ENCODE measurements around the gene EPB41. TPM values are rescaled to one million over a fixed set of nuclear protein-coding genes. Genes with fewer than 3 reads are reported as not detected.

EPB41 gene
- total and polyA plus RNA-seq, 2 experiments from 2014 or later = 26.8 to 112 TPM

GRCh38 chr1:28982198-28982597 lies 67.8 kb downstream of the EPB41 start:
- Histone ChIP-seq H3K27ac (ENCODE audit: low read depth) (no peak overlapping the region), H3K4me3 (no peak overlapping the region), H2AFZ (no peak overlapping the region), H3F3A (replicated peaks; ENCODE audit: low read depth) (0 out of 2 replicates have a peak, but pooled peaks cover 4% of the 10 kb centered on the region), H3K9me2 (ENCODE audit: insufficient read depth) (peaks cover 4% of the 10 kb centered on the region; the same call in 1 of the 2 replicates), H3K27me3 (ENCODE audit: insufficient read depth) (no peaks in the 10 kb centered on the region), H3K4me1 (ENCODE audit: insufficient read depth) (0 out of 2 replicates have a peak, but pooled peaks cover 3% of the 10 kb centered on the region), H3K79me2 (replicated peaks; ENCODE audit: insufficient read depth) (peaks cover 56% of the 10 kb centered on the region), H4K20me1 (replicated peaks; ENCODE audit: insufficient read depth) (peaks cover 3% of the 10 kb centered on the region; the same call in 1 of the 2 replicates), H3K4me2 (no peak overlapping the region), H3K36me3 (ENCODE audit: insufficient read depth) (no peaks in the 10 kb centered on the region)
- Mint-ChIP-seq H3K9me3 (peaks cover 11% of the 10 kb centered on the region; the same call in 2 of the 3 replicates), H3K36me3 (ENCODE audit: low read depth) (peaks cover 13% of the 10 kb centered on the region; the same call in 2 of the 3 replicates), H3K4me3 (no peak overlapping the region), H3K4me1 (peaks cover 8% of the 10 kb centered on the region), H3K27ac (no peak overlapping the region), H3K27me3 (ENCODE audit: insufficient read depth, low read depth, poor library complexity) (no peaks in the 10 kb centered on the region)
- TF ChIP-seq STAT1 (IDR thresholded peaks at IDR 0.05; ENCODE audit: unreplicated experiment) (no peak), POLR2AphosphoS5 (IDR thresholded peaks at IDR 0.05; ENCODE audit: low read depth) (no peak), REST (IDR thresholded peaks at IDR 0.05; ENCODE audit: unreplicated experiment) (no peak), CTCF (conservative IDR thresholded peaks at IDR 0.05; ENCODE audit: low read depth in 2 of 2) (no peak), ZNF331 (CRISPR knock-in tag; IDR thresholded peaks at IDR 0.05; ENCODE audit: low read depth) (no peak), NANOG (IDR thresholded peaks at IDR 0.05; ENCODE audit: borderline replicate concordance) (no peak), ZNF114 (CRISPR knock-in tag; IDR thresholded peaks at IDR 0.05) (no peak), EZH2phosphoT487 (IDR thresholded peaks at IDR 0.05; ENCODE audit: unreplicated experiment) (no peak), JUNB (IDR thresholded peaks at IDR 0.05; ENCODE audit: unreplicated experiment) (no peak), CREB1 (CRISPR knock-in tag; IDR thresholded peaks at IDR 0.05; ENCODE audit: low read depth) (no peak), EZH2 (IDR thresholded peaks at IDR 0.05; ENCODE audit: low read depth, unreplicated experiment) (no peak)
- TF ChIP-seq, protein P1, sequence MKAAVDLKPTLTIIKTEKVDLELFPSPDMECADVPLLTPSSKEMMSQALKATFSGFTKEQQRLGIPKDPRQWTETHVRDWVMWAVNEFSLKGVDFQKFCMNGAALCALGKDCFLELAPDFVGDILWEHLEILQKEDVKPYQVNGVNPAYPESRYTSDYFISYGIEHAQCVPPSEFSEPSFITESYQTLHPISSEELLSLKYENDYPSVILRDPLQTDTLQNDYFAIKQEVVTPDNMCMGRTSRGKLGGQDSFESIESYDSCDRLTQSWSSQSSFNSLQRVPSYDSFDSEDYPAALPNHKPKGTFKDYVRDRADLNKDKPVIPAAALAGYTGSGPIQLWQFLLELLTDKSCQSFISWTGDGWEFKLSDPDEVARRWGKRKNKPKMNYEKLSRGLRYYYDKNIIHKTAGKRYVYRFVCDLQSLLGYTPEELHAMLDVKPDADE (IDR thresholded peaks at IDR 0.05) = no peak
- TF ChIP-seq, protein P2, sequence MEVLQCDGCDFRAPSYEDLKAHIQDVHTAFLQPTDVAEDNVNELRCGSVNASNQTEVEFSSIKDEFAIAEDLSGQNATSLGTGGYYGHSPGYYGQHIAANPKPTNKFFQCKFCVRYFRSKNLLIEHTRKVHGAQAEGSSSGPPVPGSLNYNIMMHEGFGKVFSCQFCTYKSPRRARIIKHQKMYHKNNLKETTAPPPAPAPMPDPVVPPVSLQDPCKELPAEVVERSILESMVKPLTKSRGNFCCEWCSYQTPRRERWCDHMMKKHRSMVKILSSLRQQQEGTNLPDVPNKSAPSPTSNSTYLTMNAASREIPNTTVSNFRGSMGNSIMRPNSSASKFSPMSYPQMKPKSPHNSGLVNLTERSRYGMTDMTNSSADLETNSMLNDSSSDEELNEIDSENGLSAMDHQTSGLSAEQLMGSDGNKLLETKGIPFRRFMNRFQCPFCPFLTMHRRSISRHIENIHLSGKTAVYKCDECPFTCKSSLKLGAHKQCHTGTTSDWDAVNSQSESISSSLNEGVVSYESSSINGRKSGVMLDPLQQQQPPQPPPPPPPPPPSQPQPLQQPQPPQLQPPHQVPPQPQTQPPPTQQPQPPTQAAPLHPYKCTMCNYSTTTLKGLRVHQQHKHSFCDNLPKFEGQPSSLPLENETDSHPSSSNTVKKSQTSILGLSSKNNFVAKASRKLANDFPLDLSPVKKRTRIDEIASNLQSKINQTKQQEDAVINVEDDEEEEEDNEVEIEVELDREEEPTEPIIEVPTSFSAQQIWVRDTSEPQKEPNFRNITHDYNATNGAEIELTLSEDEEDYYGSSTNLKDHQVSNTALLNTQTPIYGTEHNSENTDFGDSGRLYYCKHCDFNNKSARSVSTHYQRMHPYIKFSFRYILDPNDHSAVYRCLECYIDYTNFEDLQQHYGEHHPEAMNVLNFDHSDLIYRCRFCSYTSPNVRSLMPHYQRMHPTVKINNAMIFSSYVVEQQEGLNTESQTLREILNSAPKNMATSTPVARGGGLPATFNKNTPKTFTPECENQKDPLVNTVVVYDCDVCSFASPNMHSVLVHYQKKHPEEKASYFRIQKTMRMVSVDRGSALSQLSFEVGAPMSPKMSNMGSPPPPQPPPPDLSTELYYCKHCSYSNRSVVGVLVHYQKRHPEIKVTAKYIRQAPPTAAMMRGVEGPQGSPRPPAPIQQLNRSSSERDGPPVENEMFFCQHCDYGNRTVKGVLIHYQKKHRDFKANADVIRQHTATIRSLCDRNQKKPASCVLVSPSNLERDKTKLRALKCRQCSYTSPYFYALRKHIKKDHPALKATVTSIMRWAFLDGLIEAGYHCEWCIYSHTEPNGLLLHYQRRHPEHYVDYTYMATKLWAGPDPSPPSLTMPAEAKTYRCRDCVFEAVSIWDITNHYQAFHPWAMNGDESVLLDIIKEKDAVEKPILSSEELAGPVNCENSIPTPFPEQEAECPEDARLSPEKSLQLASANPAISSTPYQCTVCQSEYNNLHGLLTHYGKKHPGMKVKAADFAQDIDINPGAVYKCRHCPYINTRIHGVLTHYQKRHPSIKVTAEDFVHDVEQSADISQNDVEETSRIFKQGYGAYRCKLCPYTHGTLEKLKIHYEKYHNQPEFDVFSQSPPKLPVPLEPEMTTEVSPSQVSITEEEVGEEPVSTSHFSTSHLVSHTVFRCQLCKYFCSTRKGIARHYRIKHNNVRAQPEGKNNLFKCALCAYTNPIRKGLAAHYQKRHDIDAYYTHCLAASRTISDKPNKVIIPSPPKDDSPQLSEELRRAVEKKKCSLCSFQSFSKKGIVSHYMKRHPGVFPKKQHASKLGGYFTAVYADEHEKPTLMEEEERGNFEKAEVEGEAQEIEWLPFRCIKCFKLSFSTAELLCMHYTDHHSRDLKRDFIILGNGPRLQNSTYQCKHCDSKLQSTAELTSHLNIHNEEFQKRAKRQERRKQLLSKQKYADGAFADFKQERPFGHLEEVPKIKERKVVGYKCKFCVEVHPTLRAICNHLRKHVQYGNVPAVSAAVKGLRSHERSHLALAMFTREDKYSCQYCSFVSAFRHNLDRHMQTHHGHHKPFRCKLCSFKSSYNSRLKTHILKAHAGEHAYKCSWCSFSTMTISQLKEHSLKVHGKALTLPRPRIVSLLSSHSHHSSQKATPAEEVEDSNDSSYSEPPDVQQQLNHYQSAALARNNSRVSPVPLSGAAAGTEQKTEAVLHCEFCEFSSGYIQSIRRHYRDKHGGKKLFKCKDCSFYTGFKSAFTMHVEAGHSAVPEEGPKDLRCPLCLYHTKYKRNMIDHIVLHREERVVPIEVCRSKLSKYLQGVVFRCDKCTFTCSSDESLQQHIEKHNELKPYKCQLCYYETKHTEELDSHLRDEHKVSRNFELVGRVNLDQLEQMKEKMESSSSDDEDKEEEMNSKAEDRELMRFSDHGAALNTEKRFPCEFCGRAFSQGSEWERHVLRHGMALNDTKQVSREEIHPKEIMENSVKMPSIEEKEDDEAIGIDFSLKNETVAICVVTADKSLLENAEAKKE (CRISPR knock-in tag; IDR thresholded peaks at IDR 0.05) = no peak
- ATAC-seq = no peak
- DNase-seq (ENCODE audit: low spot score) = no peak
